Suprapubic skin (tissue), 4 donors: ENCODE results near the gene NUP62. TPM values are rescaled to one million over a fixed set of nuclear protein-coding genes. Genes with fewer than 3 reads are reported as not detected.

ENCODE experiments used
- DNase-seq, 2 donors: peaks; one replicate each; pipeline ENCODE4 v3.0.0-alpha.2; 2019; ENCODE audit warnings: low spot score in 2 of 2
- H3K27ac ChIP-seq: fragments of 200-600 bp; sonication (generic); one replicate; pipeline ENCODE4 v1.5.1; 2019
- H3K27me3 ChIP-seq: fragments of 200-600 bp; sonication (generic); one replicate; pipeline ENCODE4 v1.5.1; 2019
- H3K36me3 ChIP-seq: fragments of 200-600 bp; sonication (generic); one replicate; pipeline ENCODE4 v1.5.1; 2019
- H3K4me1 ChIP-seq: fragments of 200-600 bp; sonication (generic); one replicate; pipeline ENCODE4 v1.5.1; 2019
- H3K4me3 ChIP-seq: fragments of 200-600 bp; sonication (generic); one replicate; pipeline ENCODE4 v1.5.1; 2019; ENCODE audit warnings: mild to moderate bottlenecking
- H3K9me3 ChIP-seq: fragments of 200-600 bp; sonication (generic); one replicate; pipeline ENCODE4 v1.5.1; 2019
- EP300 ChIP-seq: sonication (generic); formaldehyde crosslinking; IDR thresholded peaks from one replicate; pipeline ENCODE4 v1.6.1; 2017; ENCODE audit warnings: antibody characterized with exemption
- POLR2A ChIP-seq, 2 donors: fragments of 450-650 bp; IDR thresholded peaks; one replicate each; pipeline ENCODE4 v1.6.1; 2017; ENCODE audit warnings: antibody characterized with exemption in 2 of 2, mild to moderate bottlenecking in 2 of 2, moderate library complexity in 2 of 2
- POLR2AphosphoS5 ChIP-seq, 3 donors: sonication (generic); formaldehyde crosslinking; IDR thresholded peaks; one replicate each; pipeline ENCODE4 v1.6.1; 2017; ENCODE audit warnings: antibody characterized with exemption in 3 of 3
- WGBS: methylation state at CpG from one replicate; pipeline ENCODE4 v1.1.5; 2018; 5-methylcytosine and 5-hydroxymethylcytosine counted together
- total RNA-seq, 4 donors: library from RNA; depleted of rRNA; stranded (reverse); fragments of >200 nt; gene quantifications; one replicate each; pipeline ENCODE4 v1.1.0, GENCODE V29; 2016
- TF ChIP-seq, protein P1 (sequence below), 2 donors: fragments of 200-600 bp in 1 of 2; fragments of 450-650 bp in 1 of 2; sonication (generic) in 1 of 2; IDR thresholded peaks; one replicate each; pipeline ENCODE4 v1.5.1; 2016 to 2019; ENCODE audit warnings: antibody characterized with exemption in 2 of 2, mild to moderate bottlenecking in 1 of 2, moderate library complexity in 1 of 2

Gene NUP62
- total RNA-seq, 4 donors from 2014 or later, result 40.3 to 46.2 (median 44.6) TPM

DNA sequence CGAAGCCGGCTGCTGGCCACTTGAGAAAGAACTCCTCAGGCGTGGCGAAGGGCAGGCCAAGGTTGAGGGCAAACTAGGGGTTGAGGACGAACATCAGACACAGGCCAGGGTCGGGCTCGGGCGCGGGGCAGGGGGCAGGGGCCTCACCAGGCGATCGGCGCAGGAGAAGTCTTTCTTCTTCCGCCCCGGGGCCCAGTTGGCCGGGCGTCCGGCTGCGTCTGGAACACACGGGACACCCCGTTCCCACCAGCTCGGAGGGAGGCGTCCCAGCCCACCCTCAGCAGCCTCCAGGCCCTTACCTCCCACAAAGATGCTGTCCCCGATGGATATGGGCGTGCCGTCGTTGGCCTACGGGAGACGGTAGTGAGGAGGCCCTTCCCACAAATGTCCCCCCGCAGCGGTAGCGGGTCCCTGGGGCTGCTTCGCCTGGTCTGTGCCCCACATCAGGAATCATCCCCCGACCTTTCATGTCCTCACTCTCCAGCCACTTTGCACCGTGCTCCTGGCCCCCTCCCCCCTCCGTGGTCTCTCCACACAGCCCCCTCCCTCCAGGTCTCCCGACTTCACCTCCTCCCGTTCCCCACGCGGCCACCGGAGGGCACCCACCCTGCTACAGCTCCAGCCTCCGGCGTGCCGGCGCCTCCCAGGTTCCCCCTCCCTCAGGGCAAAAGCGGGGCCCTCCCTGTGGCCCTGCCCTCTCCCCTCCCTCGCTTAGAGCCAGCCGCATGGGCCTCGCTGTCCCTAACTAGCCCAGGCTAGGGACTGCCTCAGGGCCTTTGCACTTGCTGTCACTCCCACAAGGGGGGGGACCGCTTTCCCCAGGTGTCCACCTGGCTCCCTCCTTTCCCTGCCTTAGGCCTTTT, 66.7 kb downstream of the NUP62 start:
- H3K36me3 ChIP-seq, result peaks cover 61% of the 10 kb centered on the region
- no peak overlapping the region for H3K4me3 ChIP-seq
- H3K27ac ChIP-seq, result no peak overlapping the region
- H3K9me3 ChIP-seq, result no peaks in the 10 kb centered on the region
- WGBS, result 83% methylated on average over 38 of the region's 49 CpGs
- no peaks in the 10 kb centered on the region for H3K27me3 ChIP-seq
- DNase-seq, result peak in 1 of 2 donors; percentile 68
- H3K4me1 ChIP-seq, result peaks cover 38% of the 10 kb centered on the region
- no peak for TF ChIP-seq POLR2AphosphoS5 (IDR thresholded peaks at IDR 0.05)
- no peak for TF ChIP-seq EP300
- TF ChIP-seq, protein P1, sequence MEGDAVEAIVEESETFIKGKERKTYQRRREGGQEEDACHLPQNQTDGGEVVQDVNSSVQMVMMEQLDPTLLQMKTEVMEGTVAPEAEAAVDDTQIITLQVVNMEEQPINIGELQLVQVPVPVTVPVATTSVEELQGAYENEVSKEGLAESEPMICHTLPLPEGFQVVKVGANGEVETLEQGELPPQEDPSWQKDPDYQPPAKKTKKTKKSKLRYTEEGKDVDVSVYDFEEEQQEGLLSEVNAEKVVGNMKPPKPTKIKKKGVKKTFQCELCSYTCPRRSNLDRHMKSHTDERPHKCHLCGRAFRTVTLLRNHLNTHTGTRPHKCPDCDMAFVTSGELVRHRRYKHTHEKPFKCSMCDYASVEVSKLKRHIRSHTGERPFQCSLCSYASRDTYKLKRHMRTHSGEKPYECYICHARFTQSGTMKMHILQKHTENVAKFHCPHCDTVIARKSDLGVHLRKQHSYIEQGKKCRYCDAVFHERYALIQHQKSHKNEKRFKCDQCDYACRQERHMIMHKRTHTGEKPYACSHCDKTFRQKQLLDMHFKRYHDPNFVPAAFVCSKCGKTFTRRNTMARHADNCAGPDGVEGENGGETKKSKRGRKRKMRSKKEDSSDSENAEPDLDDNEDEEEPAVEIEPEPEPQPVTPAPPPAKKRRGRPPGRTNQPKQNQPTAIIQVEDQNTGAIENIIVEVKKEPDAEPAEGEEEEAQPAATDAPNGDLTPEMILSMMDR (IDR thresholded peaks at IDR 0.05), result no peak
- no peak for TF ChIP-seq POLR2A (IDR thresholded peaks at IDR 0.05)

DNA sequence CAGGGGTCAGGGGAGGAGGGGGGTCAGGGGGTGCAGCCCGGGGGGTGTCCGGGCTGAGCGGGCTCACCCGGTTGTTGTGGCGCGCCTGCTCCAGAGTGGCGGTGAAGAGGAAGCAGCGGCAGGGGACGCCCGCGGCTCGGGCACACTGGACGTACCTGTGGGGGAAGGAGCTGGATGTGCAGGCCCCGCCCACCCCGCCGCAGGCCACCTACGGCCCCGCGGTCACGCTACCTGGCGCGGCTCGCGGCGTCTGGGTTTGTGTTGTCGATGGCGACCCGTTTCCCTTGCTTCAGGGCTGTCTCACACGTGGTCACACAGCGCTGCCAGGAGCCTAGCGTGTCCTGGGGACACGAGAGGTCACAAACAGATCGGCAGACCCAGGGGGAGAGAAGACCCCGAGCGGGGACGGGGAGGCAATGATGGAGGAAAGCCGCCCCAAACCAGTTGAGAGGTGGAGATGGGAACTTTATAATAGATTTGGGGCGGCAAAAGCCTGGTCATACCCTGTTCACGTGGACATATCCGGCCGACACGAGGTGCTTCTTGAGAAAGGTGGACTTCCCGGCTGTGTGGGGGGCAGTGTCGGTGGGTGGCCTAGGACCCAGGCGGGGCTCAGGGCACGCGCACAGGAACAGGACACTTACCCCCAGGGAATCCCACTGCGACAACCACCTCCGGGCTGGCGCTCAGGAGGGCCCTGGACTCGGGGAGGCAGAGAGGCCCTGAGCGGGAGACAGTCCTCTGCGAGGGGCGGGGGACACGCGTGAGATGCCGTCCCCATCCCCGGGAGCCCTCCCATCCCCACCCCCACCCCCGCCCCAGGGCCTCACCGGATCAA, 67.5 kb downstream of the NUP62 start:
- peak in 1 of 2 donors; percentile 70 for DNase-seq
- peak overlapping the region; percentile 73 for H3K27ac ChIP-seq
- peaks cover 70% of the 10 kb centered on the region for H3K36me3 ChIP-seq
- H3K4me3 ChIP-seq, result no peak overlapping the region
- WGBS, result 77% methylated on average over 33 of the region's 60 CpGs
- H3K27me3 ChIP-seq, result no peaks in the 10 kb centered on the region
- peaks cover 34% of the 10 kb centered on the region for H3K4me1 ChIP-seq
- TF ChIP-seq EP300, result no peak
- TF ChIP-seq POLR2AphosphoS5 (IDR thresholded peaks at IDR 0.05), result no peak
- TF ChIP-seq, protein P1 (IDR thresholded peaks at IDR 0.05), result no peak
- no peak for TF ChIP-seq POLR2A (IDR thresholded peaks at IDR 0.05)
- H3K9me3 ChIP-seq, result no peaks in the 10 kb centered on the region

DNA sequence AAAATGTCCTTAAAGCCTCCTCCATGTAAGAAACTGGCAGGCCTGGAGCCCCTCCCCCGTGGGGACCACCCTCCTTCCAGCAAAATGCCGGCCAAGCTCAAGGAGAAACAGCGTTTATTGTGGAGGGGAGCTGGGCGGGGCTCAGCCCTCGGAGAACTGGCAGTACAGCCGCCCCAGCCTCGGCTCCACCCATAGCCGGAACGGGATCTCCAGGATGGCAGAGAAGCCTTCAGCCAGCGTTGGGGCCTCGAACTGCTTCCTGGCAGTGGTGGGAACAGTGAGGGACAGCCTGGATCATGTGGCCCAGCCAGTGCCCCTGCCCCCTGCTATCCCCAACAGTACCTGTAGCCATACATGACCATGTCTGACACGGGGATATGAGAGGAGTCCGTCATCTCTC, 68.2 kb downstream of the NUP62 start:
- TF ChIP-seq EP300, result no peak
- TF ChIP-seq, protein P1 (IDR thresholded peaks at IDR 0.05), result no peak
- TF ChIP-seq POLR2A (IDR thresholded peaks at IDR 0.05), result no peak
- TF ChIP-seq POLR2AphosphoS5 (IDR thresholded peaks at IDR 0.05), result no peak
- Histone ChIP-seq H3K27me3 (no peaks in the 10 kb centered on the region), H3K4me3 (peak overlapping the region; percentile 28), H3K36me3 (peaks cover 77% of the 10 kb centered on the region), H3K9me3 (no peaks in the 10 kb centered on the region), H3K27ac (peak overlapping the region; percentile 73), H3K4me1 (peaks cover 28% of the 10 kb centered on the region)
- peak; percentile 77 to 90 for DNase-seq
- WGBS, result no CpG with 5 or more reads among the region's 13 CpGs

DNA sequence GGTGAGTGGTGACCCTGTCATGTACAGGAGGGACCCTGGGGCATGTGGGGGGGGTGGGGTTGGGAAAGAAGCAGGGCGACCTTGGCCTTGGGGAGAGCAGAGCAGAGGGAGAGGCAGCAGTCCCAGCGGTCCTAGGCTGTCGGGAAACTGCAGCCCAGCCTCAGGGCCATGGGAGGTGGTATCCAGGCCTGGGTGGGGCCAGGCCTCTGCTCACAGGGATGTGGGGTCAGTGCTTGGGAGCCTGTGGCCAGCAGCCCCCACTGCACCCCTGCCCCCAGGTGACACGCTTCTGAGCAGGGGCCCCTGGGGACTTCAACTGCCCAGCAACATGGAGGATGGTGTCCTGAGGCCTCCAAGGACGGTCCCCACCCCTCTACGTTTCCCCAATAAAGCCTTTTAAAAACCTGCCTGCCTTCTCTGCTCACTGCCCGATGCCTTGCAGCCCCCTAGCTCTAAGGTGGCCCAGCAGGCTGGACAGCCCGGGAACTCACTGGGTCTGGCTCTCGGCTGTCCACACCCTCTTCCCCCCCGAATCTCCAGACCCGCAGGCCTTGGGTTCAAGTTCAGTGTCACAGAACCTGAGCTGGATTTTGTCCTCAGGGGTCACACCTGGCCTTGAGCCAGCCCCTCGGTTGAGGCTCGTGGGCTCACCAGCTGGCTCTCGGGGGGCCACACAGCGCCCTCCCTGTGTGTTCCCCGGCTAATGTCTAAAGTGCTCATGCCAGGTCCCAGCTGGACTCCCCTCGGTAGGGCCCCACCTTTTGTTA, 68.8 kb downstream of the NUP62 start:
- Histone ChIP-seq H3K9me3 (no peaks in the 10 kb centered on the region), H3K4me1 (peaks cover 22% of the 10 kb centered on the region), H3K36me3 (peaks cover 82% of the 10 kb centered on the region), H3K27me3 (no peaks in the 10 kb centered on the region), H3K4me3 (peak overlapping the region; percentile 28), H3K27ac (peak overlapping the region; percentile 73)
- TF ChIP-seq POLR2AphosphoS5 (IDR thresholded peaks at IDR 0.05) (no peak), EP300 (no peak)
- TF ChIP-seq, protein P1 (IDR thresholded peaks at IDR 0.05), result no peak
- 72% methylated on average over 15 of the region's 17 CpGs for WGBS
- peak in 1 of 2 donors; percentile 63 for DNase-seq
